NCI-H345 treated with DMSO at 0.1 percent for 48 hours (cell line): ENCODE results near the gene CD300H.
"Not testable (repeated sequence)": the region's sequence is repeated elsewhere in the genome, so short reads cannot be mapped to it uniquely, and the experiment has no call there.

Source experiments
- DNase-seq: peaks from one replicate; lab custom pipeline; 2025; ENCODE audit not compliant: unreplicated experiment; lab: John Stamatoyannopoulos, UW

Gene CD300H

DNA sequence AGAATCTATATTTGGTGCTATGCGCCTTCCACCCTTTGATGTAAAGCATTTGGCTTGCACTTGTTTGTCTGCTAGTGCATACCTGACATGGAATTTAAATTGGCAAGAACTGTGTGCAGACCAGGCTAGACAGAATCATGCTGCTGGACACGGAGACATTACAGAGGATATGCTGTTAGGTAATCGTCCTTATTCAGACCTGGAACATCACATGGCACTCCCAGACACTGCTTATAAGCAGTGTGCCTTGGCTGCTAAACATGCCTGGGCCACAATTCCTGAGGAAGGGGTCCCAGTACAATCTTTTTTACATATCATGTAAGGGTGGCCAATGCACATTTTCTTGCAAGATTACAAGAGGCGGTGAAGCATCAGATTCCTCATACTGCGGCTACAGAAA lies 18.4 kb upstream of the CD300H start:
- DNase-seq: no peak

DNA sequence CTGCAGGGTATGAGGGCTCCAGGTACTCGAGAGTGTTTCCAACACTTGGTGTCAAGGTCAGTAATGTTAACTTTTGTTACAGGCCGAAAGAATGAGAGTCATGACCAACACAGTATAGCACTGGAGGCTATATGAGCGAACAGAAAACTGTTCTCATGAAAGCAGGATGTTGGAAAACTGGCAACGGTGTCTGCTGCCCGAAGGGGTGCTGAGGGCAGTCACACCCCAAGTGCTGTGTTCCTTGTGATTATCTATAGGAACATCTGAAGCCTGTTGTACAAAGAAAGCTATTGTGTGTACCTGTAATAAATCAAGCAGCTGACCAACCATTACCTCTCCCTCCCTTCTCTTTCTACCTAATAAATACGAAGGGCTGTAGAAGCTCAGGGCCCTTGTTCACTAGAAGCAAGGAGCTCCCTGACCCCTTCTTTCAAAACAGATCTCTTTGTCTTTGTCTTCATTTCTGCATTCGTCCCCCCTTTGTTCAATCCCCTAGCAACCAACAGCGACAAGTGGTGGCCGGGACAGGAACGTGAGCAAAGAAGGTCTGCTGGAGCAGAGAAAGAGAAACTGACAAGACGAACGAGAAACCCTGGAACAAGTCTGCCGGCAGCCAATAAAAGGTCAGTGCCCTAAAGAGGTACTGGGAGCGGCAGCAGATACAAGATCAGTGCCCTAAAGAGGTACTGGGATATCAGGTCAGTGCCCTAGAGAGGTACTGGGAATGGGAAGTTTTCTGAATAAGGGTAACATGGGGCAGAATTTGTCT lies 17.2 kb upstream of the CD300H start:
- DNase-seq: no peak

DNA sequence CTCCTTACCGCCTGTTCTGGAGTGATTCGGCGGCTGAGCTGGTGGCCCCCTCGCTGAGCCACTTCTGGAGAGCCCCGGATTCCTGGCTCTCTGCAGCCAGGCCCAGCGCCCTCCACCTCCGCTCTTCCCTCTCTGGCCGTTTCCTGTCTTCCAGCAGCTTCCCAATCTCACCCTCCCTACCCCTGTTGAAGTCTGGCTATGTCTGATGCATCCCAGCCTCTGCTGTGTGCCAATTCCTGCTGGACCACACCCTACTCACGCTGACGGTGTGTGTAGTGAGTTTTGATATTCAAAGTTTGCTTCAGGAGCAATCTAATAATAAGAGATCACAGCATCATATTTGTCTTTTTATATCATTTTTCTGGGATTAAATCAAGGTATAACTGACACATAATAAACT lies 15.3 kb upstream of the CD300H start:
- DNase-seq: no peak

DNA sequence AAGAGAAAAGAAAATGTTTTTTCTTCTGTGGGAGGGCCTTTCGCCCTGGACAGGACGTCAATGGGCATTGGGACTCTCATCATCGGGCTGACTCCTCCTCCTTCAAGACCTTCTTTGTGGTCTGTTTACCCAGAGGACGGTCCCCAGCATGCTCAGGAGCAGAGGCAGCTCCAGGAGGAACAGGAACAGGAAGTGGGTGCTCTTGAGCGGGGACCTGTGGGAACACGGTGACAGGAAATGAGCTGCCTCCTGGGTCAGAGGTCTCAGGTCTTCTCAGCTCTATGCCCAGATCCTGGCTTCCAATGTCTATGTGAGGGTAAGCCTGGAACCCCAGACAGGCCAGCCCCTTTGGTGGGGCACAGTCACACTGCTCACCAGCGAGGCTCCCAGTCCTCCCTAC lies 12.6 kb upstream of the CD300H start:
- DNase-seq: no peak

DNA sequence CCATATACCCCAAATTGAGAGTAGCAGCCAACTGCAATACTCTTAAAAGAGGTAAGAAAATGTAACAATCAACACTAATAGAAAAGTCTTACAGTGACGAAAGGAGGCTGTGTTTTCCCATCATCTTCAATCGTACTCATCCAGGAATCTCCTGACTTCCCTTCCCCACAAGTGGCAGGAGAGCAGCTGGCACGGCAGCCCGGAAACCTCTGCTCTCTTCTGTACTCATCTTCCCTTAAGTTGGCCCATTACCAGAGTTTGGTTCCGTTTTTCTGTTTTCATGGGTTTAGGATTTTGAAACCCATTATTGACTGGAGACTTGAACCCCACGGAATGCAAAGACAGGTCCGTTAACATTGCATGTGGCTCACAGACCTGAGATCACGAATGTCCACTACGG lies 11.7 kb upstream of the CD300H start:
- DNase-seq: no peak

DNA sequence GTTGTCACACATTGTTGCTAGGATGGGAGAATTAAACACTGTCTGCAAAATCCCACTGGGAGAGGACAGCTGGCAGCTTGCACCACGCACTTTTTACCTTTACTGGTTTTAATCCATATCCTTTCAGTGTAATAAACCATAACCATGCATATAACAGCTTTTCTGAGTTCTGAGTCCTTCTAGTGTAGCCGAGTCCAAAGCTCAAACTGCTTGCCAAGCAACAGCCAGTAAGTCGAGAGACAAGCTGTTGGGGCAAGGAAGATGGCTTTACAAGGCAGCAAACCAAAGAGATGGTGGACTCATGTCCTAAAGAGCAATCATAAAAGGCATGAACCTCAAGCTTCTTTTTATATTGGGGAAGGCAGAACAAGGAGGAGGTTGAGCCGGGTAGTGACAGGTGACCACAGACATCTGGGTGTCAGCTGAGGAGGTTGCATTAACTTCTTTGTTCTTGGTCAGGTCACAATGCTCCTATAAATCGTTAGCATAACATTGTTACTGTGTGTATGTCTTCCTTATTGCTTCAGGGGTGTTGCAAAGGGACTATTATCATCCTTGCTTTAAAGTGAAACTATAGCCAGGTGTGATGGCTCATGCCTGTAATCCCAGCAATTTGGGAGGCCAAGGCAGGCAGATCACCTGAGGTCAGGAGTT lies 7.3 kb upstream of the CD300H start:
- no peak for DNase-seq

DNA sequence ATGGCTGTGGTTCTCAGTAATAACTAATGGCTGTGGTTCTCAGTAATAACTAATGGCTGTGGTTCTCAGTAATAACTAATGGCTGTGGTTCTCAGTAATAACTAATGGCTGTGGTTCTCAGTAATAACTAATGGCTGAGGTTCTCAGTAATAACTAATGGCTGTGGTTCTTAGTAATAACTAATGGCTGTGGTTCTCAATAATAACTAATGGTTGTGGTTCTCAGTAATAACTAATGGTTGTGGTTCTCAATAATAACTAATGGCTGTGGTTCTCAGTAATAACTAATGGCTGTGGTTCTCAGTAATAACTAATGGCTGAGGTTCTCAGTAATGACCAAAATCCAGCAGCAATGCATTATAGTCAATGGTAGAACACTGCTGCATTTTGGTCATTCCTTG lies 6.3 kb upstream of the CD300H start:
- DNase-seq: not testable (repeated sequence)

DNA sequence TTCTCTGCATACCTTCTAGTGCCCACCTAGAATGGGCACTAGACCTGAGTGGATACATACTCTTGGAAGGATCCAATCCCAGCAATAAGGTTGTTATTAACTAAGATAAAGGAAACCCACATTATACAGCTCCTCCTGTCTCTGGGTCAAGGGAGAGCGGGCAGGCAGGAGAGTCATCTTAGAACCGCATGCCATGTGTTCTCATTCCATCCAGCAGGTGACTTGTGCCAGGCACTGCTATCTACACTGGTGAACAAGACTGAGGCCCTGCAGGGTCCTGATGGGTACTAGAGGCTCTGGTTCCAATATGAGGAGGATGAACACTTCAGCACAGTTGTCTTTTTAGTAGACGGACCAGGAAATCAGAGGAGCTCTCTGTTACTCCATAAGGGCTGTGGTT lies 5.9 kb upstream of the CD300H start:
- DNase-seq: no peak

DNA sequence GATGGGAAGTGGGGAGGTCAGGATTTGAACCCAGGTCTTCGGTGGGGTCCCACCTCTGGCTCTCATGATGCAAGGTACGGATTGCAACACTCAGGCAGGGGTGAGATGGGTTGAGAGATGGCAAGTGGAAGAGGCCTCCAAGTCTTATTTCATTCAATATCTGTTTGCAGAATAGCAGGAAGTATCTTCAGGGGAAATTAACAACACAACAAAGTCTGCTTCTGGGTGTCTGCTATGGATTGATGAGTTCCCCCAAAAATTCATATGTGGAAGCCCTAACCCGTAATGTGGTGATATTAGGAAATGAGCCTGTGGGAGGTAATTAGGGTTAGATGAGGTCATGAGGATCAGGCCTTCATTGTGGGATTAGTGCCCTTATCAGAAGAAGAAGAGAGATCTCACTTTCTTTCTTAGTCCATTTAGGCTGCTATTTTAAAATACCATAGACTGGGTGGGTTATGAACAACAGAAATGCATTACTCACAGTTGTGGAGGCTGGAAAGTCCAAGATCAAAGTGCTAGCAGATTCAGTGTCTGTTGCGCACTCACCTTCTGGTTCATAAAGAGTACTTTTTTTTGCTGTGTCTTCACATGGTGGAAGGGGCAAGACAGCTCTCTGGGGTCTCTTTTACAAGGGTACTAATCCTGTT lies 4.4 kb upstream of the CD300H start:
- DNase-seq: no peak

DNA sequence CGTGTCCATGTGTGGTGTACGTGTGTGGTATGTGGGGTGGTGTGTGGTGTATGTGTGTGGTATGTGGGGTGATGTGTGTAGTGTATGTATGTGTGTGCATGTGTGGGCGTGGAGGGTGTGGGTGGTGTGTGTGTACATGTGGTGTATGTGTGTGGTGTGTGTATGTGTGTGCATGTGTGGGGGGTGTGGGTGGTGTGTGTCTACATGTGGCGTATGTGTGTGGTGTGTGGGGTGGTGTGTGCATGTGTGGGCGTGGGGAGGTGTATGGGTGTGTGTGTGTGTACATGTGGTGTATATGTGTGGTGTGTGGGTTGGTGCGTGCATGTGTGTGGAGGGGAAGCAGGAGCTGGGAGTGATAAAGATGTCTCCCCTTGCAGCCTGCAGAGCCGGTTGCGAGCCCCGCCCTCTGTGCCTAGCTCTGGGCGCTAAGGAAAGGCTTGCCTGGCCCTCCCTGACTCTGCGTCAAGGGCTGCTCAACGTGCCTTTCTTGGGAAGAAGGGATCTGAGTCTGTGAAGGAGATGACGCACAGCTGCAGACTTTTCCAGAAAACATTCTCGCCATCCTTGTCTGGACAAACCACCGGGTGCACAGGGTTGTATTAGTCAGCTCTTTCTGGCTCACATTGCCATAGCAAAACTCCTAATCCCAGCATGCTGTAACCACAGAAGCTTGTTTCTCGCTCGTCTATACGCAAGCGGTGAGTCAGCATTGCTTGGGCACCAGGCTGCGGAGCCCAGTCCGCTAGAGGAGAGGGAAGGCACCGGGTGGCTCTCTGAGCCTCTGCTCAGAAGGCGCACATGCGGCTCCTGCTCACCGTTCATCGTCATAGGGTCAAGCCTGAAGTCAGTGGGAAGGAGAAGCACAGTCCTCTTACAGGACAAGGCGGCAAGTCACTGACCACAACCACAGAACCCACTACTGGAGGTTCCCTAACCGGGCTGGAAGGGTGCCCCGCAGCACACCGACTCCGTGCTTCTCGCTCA lies 2.0 kb upstream of the CD300H start:
- no peak for DNase-seq

DNA sequence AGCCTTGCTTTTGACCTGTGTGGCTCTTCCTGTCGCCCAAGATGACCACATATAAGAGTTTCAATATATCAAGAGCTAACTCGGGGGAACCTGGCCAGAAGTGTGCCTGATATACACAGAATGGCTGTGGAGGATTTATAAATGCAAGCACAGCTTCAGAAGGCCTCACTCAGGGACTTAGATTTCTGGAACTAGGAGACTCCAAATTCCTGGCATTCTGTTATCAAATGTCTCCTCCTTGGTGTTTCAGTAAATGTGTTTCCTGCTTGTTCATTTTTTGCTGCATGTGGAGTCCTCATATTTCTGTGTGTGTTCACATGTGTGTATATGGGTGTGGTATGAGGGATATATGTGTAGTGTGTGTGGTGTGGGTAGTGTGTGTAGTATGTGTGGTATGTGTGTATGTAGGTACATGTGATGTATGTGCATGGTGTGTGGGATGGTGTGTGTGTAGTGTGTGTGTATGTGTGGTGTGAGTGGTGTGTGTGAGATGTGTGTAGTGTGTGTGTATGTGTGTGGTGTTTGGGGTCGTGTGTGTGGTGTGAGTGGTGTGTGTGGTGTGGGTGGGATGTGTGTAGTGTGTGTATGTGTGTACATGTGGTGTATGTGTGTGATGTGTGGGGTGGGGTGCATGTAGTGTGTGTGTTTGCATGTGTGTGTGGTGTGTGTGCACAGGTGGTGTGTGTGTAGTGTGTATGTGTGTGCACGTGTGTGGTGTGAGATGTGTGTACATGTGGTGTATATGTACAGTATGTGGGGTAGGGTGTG lies 981 bp upstream of the CD300H start:
- no peak for DNase-seq

DNA sequence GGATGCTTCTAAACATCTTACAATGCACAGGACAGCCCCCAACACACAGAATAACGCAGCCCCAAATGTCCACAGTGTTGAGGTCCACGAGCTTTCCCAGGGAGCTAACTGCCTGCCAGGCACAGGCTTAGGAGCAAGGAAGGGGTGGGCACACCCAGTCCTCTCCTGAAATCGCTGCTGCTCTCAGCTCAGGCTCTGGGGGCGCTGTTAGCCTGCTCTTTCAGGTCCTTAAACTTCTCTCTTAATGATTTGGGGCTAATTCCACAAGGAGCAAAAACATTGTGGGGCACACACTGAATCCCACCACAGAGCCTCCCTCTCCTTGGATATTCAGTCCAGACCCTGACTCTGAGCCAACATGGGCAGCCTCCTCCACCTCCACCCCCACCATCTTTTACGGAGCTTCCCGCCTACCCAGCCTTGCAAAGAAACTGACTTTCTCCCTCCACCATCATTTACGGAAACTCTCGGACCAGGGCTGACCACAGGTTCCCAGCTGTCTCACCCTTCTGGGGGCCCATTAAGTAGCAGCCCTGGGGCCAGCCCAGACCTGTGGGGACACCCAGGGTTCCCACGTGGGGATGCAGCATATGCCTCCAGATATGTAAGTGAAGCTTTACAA lies 1.1 kb downstream of the CD300H start:
- DNase-seq: peak; percentile 14

DNA sequence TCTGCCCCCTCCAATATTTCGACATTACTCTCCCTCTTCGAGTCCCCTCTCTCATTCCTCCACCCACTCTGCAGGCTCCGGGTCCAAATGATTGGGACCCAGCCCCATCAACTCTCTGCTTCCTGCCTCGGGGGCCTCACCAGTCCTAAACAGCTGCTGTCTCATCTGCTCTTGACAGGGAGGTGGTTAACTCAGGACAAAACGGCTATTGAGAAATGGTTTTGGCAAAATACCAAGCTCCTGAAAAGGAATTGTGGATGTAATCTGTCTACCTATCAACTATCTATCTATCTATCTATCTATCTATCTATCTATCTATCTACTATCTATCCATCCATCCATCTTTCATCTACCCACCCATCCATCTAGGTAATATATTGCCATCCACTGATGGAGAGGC lies 2.2 kb downstream of the CD300H start:
- DNase-seq: no peak

DNA sequence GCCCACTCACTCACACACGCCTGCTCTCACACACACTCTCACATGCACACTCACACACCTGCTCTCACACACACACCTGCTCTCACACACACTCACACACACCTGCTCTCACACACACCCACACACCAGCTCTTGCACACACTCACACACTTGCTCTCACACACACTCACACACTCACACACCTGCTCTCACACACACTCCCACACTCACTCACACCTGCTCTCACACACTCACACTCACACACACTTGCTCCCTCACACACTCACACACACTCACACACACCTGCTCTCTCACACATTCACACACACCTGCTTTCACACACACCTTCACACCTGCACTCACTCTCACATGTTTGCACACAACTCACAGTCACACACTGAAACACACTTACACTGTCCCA lies 4.0 kb downstream of the CD300H start:
- DNase-seq: no peak

DNA sequence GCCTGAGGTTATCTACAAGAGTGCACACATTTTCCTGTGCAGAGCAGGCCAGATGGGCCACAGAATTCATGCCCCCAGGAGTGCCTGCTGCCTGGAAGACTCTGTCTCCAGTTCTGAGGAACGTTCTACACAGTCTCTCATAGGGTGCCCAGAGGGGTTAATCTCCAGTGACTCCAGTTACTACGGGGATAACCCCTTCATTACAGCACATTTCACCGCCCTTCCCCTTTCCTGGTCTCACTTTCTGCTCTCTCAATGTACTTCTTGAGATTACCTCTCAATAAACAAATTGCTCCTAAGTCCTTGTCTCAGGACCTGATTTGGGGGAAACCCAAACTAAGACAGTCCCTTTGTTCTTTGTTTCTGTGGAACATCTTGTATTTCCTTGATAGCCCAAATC lies 5.7 kb downstream of the CD300H start:
- DNase-seq: no peak

DNA sequence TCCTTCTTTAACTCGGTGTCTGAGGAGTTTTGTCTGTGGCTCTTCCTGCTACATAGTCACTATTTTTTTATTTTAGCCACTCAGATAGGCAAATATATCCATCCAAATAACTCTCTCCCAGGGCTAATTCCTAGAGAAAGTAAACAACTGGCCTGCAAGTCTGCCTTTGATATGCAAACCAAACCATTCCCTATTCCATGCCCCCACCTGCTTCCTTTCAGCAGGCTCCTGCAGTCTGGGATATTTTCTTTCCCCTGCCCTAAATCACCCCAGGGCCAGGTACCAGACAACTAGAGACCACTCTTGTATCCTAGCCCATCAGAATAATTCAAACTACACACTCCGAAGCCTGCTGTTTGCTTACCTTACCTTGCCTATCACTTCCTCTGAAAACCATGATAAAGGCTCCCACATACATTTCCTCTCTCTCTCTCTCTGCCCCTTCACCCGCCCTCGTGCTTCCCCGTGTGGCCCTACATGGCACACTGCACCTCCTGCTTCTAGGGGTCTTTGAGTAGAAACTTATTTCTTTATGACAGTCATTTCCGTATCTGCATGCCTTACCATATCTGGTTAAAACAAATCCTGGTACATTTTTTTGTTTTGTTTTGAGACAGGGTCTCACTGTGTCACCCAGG lies 8.3 kb downstream of the CD300H start:
- DNase-seq: no peak

DNA sequence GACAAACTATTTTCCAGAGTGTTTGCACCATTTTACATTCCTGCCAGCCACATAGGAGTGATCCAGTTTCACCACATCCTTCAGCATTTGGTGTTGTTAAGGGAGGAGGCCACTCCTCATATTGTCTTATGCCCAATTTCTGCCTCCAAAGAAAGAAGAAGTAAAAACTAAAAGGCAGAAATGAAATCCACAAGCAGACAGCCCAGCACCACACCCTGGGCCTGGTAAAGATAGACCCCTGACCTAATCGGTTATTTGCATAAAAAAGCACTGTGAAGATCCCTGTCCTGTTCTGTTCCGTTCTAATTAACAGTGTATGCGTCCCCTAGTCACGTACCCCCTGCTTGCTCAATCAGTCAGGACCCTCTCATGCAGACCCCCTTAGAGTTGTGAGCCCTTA lies 8.9 kb downstream of the CD300H start:
- DNase-seq: not testable (repeated sequence)

DNA sequence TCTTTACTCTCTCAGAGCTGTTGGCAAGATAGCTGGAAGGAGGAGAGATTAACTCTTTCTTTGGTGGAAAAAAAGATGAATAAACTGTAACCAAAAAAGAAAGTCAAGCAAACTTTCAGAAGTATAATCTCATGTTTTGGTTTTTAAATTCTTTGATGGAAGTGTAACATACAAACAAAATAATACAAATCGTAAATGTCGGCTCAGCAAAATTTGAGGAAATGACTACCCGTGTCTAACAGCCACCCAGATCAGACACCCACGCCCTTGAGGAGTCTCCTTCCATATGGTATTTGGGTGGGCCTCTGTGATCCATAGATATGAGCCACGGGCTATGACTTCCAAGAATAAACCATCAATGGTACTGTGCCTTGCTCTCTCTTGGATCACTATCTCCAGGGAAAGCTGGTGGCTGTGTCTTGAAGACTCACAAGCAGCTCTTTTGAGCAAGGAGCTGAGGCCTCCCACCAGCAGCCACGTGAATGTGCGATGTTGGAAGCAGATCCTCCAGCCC lies 11.8 kb downstream of the CD300H start:
- no peak for DNase-seq

DNA sequence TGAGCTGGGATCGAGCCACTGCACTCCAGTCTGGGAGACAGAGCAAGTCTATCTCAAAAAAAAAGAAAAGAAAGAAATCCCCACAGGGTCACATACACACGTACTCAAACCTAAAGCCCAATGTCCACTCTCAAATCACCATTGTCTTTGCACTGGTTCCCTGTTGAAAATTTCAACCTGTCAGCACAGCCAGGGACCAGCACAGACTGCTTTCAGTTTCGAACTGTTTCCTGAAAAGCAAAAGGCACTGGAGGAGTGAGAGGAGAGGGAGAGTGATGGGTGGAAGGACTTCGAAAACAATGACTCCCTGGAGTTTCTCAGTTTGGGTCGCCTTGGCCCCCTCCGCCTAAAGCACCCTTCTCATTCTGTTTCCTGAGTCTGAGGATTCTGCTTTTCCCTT lies 12.4 kb downstream of the CD300H start:
- DNase-seq: no peak
